ENCODE measurements around the gene CD48. TPM values are rescaled to one million over a fixed set of nuclear protein-coding genes. Genes with fewer than 3 reads are reported as not detected.

The CD48 gene
- total and polyA plus RNA-seq, 7 donors = 2.9 to 112 (median 4.5) TPM

GRCh38 chr1:160710517-160711252 is 937 bp downstream of the CD48 start:
- WGBS, 2 donors = 49 to 74% methylated on average over 4 of the region's 4 CpGs
- Histone ChIP-seq H3K4me3 (peak overlapping the region in 1 of 4 donors; percentile 0), H3K9me3 (no peaks in the 10 kb centered on the region), H3K27me3 (no peaks in the 10 kb centered on the region), H3K36me3 (no peaks in the 10 kb centered on the region), H3K27ac (no peak overlapping the region), H3K4me1 (no peaks in the 10 kb centered on the region)
- TF ChIP-seq CTCF (IDR thresholded peaks at IDR 0.05) (no peak), POLR2AphosphoS5 (IDR thresholded peaks at IDR 0.05) (no peak), POLR2A (IDR thresholded peaks at IDR 0.05) (no peak), EP300 (IDR thresholded peaks at IDR 0.05) (no peak)
- no peak for DNase-seq
- intact Hi-C loops (cut with DNase I) = no loop called here

- TF ChIP-seq POLR2A (IDR thresholded peaks at IDR 0.05) (no peak), EP300 (IDR thresholded peaks at IDR 0.05) (no peak), POLR2AphosphoS5 (IDR thresholded peaks at IDR 0.05) (no peak), CTCF (IDR thresholded peaks at IDR 0.05) (no peak)
- Histone ChIP-seq H3K4me3 (no peak overlapping the region), H3K4me1 (no peaks in the 10 kb centered on the region), H3K27me3 (no peaks in the 10 kb centered on the region), H3K27ac (no peak overlapping the region), H3K36me3 (no peaks in the 10 kb centered on the region), H3K9me3 (no peaks in the 10 kb centered on the region)
- WGBS, 2 donors = 67 to 72% methylated on average over 1 of the region's 1 CpG
- no peak for DNase-seq
- intact Hi-C loops (cut with DNase I) = no loop called here
These were observed 1.9 kb downstream of the CD48 start for GRCh38 chr1:160709715-160710114.

- DNase-seq = no peak
- no peaks in the 10 kb centered on the region for H3K36me3 ChIP-seq
- intact Hi-C loops (cut with DNase I) = no loop called here
- H3K4me1 ChIP-seq = no peaks in the 10 kb centered on the region
- WGBS, 2 donors = 58 to 84% methylated on average over 4 of the region's 4 CpGs
- no peaks in the 10 kb centered on the region for H3K9me3 ChIP-seq
- TF ChIP-seq CTCF (IDR thresholded peaks at IDR 0.05) (no peak), POLR2A (IDR thresholded peaks at IDR 0.05) (no peak), EP300 (IDR thresholded peaks at IDR 0.05) (no peak), POLR2AphosphoS5 (IDR thresholded peaks at IDR 0.05) (no peak)
- H3K27me3 ChIP-seq = no peaks in the 10 kb centered on the region
- H3K27ac ChIP-seq = peak overlapping the region in 1 of 4 donors; percentile 31
- no peak overlapping the region for H3K4me3 ChIP-seq
These were observed 2.8 kb downstream of the CD48 start for GRCh38 chr1:160708801-160709200.

- intact Hi-C loops (cut with DNase I) = no loop called here
- H3K36me3 ChIP-seq = no peaks in the 10 kb centered on the region
- no peak for TF ChIP-seq EP300 (IDR thresholded peaks at IDR 0.05)
- no peak for TF ChIP-seq POLR2A (IDR thresholded peaks at IDR 0.05)
- no peak for TF ChIP-seq CTCF (IDR thresholded peaks at IDR 0.05)
- TF ChIP-seq POLR2AphosphoS5 (IDR thresholded peaks at IDR 0.05) = no peak
- H3K9me3 ChIP-seq = no peaks in the 10 kb centered on the region
- no peaks in the 10 kb centered on the region for H3K27me3 ChIP-seq
- no peak for DNase-seq
- no peaks in the 10 kb centered on the region for H3K4me1 ChIP-seq
- peak overlapping the region in 3 of 4 donors; percentile 25 to 42 (median 31) for H3K27ac ChIP-seq
- H3K4me3 ChIP-seq = no peak overlapping the region
- 63 to 86% methylated on average over 4 of the region's 4 CpGs for WGBS, 2 donors
These were observed 3.5 kb downstream of the CD48 start for GRCh38 chr1:160708118-160708517.
